Keratinocyte (primary cell): ENCODE measurements around the gene GRB10.

Source experiments
- CTCF ChIP-seq, 3 experiments: IDR thresholded peaks in 1 of 3; conservative IDR thresholded peaks in 1 of 3; optimal IDR thresholded peaks in 1 of 3; 2 replicates in 2 of 3; 3 replicates in 1 of 3; pipeline versions ENCODE3 to v1.5.1; 2011; ENCODE audit warnings: low read length in 3 of 3, mild to moderate bottlenecking in 3 of 3, moderate library complexity in 2 of 3, control low read depth in 1 of 3, inconsistent platforms in 1 of 3; ENCODE audit not compliant: insufficient read depth in 2 of 3; ENCODE audit errors: extremely low read depth in 1 of 3
- EZH2 ChIP-seq: IDR thresholded peaks from one replicate; pipeline ENCODE4 v1.6.1; 2012; ENCODE audit warnings: inconsistent platforms, mild to moderate bottlenecking, low read length, moderate library complexity

GRCh38 chr7:50618281-50618680 lies 164.4 kb downstream of the GRB10 start:
- TF ChIP-seq CTCF (optimal IDR thresholded peaks at IDR 0.05 in 1 of 3, IDR thresholded peaks at IDR 0.05 in 1 of 3, conservative IDR thresholded peaks at IDR 0.05 in 1 of 3; ENCODE audit: extremely low read depth in 1 of 3, insufficient read depth in 2 of 3, low read length in 3 of 3) (no peak), EZH2 (no peak)
